A549 (cell line): ENCODE measurements around the gene ADCY2. TPM values are rescaled to one million over a fixed set of nuclear protein-coding genes. Genes with fewer than 3 reads are reported as not detected.

Experiments used
- ATAC-seq, 2 experiments: fragments of 200-7000 bp in 1 of 2; fragments of >200 bp in 1 of 2; cut with Nextera tagmentation in 1 of 2; cut with Tn5 transposase in 1 of 2; 3 replicates each; pipeline versions ENCODE4 v1.8.0 to v1.9.1; 2018 to 2020; ENCODE audit warnings: mild to moderate bottlenecking in 1 of 2, moderate library complexity in 1 of 2
- CTCF ChIA-PET: fragments of 300-600 bp; sonication (Branson Sonifier 250); formaldehyde crosslinking; extraction: SDS; loops from one replicate; lab custom pipeline; 2021; ENCODE audit warnings: antibody characterized with exemption, inconsistent platforms; lab: Yijun Ruan, JAX
- POLR2A ChIA-PET: fragments of 350-600 bp; formaldehyde crosslinking; extraction: SDS; loops from one replicate; lab custom pipeline; 2021; ENCODE audit warnings: antibody characterized with exemption, inconsistent platforms; lab: Yijun Ruan, JAX
- DNase-seq, 2 experiments: peaks; one replicate each; pipeline versions ENCODE4 v3.0.0 to v3.0.0-alpha.2; 2011 to 2016; ENCODE audit warnings: low read depth in 1 of 2, low spot score in 1 of 2
- FAIRE-seq: peaks from 2 replicates; lab custom pipeline; 2011; peaks lifted over from hg19 to GRCh38; lab: Jason Lieb, UNC
- H3K27ac ChIP-seq, 2 experiments: fragments of >200 bp; sonication (Bioruptor Twin); formaldehyde crosslinking; 3 replicates each; pipeline ENCODE4 v1.5.1; 2016 to 2017
- H3K4me1 ChIP-seq: fragments of >200 bp; sonication (Bioruptor Twin); formaldehyde crosslinking; 3 replicates; pipeline ENCODE4 v1.6.1; 2016
- H3K4me2 ChIP-seq: fragments of >200 bp; sonication (Bioruptor Twin); formaldehyde crosslinking; 3 replicates; pipeline ENCODE4 v1.6.1; 2016
- H3K4me3 ChIP-seq: fragments of >200 bp; sonication (Bioruptor Twin); formaldehyde crosslinking; 3 replicates; pipeline ENCODE4 v1.5.1; 2016
- H3K9me3 ChIP-seq: fragments of >200 bp; sonication (Bioruptor Twin); formaldehyde crosslinking; 3 replicates; pipeline ENCODE4 v1.6.1; 2016
- BCL3 ChIP-seq: fragments of >200 bp; sonication (Bioruptor Twin); formaldehyde crosslinking; IDR thresholded peaks from 3 replicates; pipeline ENCODE4 v1.6.1; 2016
- BHLHE40 ChIP-seq: IDR thresholded peaks from 2 replicates; pipeline ENCODE4 v1.6.1; 2012; ENCODE audit warnings: low read depth, low read length, inconsistent platforms
- EHF ChIP-seq: fragments of 250-450 bp; sonication (Bioruptor Pico); IDR thresholded peaks from 2 replicates; pipeline ENCODE4 v1.5.0; 2020; ENCODE audit warnings: mild to moderate bottlenecking
- EP300 ChIP-seq, 2 experiments: fragments of >200 bp; sonication (Bioruptor Twin); formaldehyde crosslinking; IDR thresholded peaks; 2 replicates in 1 of 2; 3 replicates in 1 of 2; pipeline ENCODE4 v1.6.1; 2016 to 2017
- ESRRA ChIP-seq: fragments of 150-350 bp; IDR thresholded peaks from 2 replicates; pipeline ENCODE4 v1.6.1; 2014; ENCODE audit warnings: mild to moderate bottlenecking, low read length, borderline replicate concordance
- FOXS1 ChIP-seq: fragments of 250-450 bp; sonication (Bioruptor Pico); IDR thresholded peaks from 2 replicates; pipeline ENCODE4 v1.5.0; 2020; ENCODE audit warnings: mild to moderate bottlenecking, moderate library complexity
- HDAC2 ChIP-seq: fragments of 200-600 bp; sonication (generic); IDR thresholded peaks from 2 replicates; pipeline ENCODE4 v1.6.1; 2016
- HEYL ChIP-seq: fragments of 250-450 bp; sonication (Bioruptor Pico); IDR thresholded peaks from 2 replicates; pipeline ENCODE4 v1.8.0; 2021; ENCODE audit warnings: mild to moderate bottlenecking, moderate library complexity
- HMGXB4 ChIP-seq: fragments of 250-450 bp; sonication (Bioruptor Pico); IDR thresholded peaks from 2 replicates; pipeline ENCODE4 v1.5.0; 2021; ENCODE audit warnings: mild to moderate bottlenecking, moderate library complexity, borderline replicate concordance
- JUN ChIP-seq, 2 experiments: fragments of >200 bp; sonication (Bioruptor Twin); formaldehyde crosslinking; IDR thresholded peaks; 2 replicates in 1 of 2; 3 replicates in 1 of 2; pipeline ENCODE4 v1.6.1; 2016 to 2017
- JUNB ChIP-seq: fragments of >200 bp; sonication (Bioruptor Twin); formaldehyde crosslinking; IDR thresholded peaks from 2 replicates; pipeline ENCODE4 v1.6.1; 2016
- KDM5A ChIP-seq: fragments of 200-600 bp; sonication (generic); IDR thresholded peaks from 2 replicates; pipeline ENCODE4 v1.6.1; 2016; ENCODE audit warnings: antibody characterized with exemption, mild to moderate bottlenecking
- MAZ ChIP-seq: fragments of 150-350 bp; IDR thresholded peaks from 2 replicates; pipeline ENCODE4 v1.6.1; 2014; ENCODE audit warnings: antibody characterized with exemption, low read depth, low read length, borderline replicate concordance
- MYC ChIP-seq: IDR thresholded peaks from 2 replicates; pipeline ENCODE4 v1.6.1; 2012; ENCODE audit warnings: mild to moderate bottlenecking, inconsistent platforms, low read length, improper control_type of control experiment, borderline replicate concordance
- RAD21 ChIP-seq, 2 experiments: fragments of >200 bp in 1 of 2; sonication (Bioruptor Twin) in 1 of 2; formaldehyde crosslinking in 1 of 2; IDR thresholded peaks in 1 of 2; conservative IDR thresholded peaks in 1 of 2; 2 replicates in 1 of 2; 3 replicates in 1 of 2; pipeline ENCODE4 v1.6.1; 2012 to 2018; ENCODE audit warnings: inconsistent platforms in 1 of 2
- RARB ChIP-seq: fragments of 250-450 bp; sonication (Bioruptor Pico); IDR thresholded peaks from 2 replicates; pipeline ENCODE4 v1.8.0; 2021; ENCODE audit warnings: mild to moderate bottlenecking, moderate library complexity
- SMC3 ChIP-seq: fragments of >200 bp; sonication (Bioruptor Twin); formaldehyde crosslinking; IDR thresholded peaks from 3 replicates; pipeline ENCODE4 v1.6.1; 2018; ENCODE audit warnings: inconsistent platforms
- ZC3H11A ChIP-seq: fragments of 450-650 bp; IDR thresholded peaks from 2 replicates; pipeline ENCODE4 v1.6.1; 2014; ENCODE audit warnings: antibody characterized with exemption, mild to moderate bottlenecking
- ZNF302 ChIP-seq: fragments of 250-450 bp; sonication (Bioruptor Pico); IDR thresholded peaks from 2 replicates; pipeline ENCODE4 v1.9.0; 2021; ENCODE audit warnings: inconsistent platforms, mild to moderate bottlenecking, moderate library complexity
- ZSCAN20 ChIP-seq: fragments of 250-450 bp; sonication (Bioruptor Pico); IDR thresholded peaks from 2 replicates; pipeline ENCODE4 v1.8.0; 2022; ENCODE audit warnings: mild to moderate bottlenecking, moderate library complexity
- WGBS: methylation state at CpG from one replicate; pipeline ENCODE4 v1.1.6; 2017; ENCODE audit errors: missing lambda C conversion rate; 5-methylcytosine and 5-hydroxymethylcytosine counted together
- polyA plus RNA-seq, 4 experiments: library from polyadenylated mRNA; depleted of rRNA in 3 of 4; stranded (reverse); fragments of >200 nt; fragmentation: RNase III in 1 of 4; extraction: RNeasy Plus Mini Kit Qiagen cat#74134 plus additional on column Dnase treatment in 1 of 4; gene quantifications; 2 replicates in 3 of 4; 3 replicates in 1 of 4; pipeline ENCODE4 v1.2.3, GENCODE V29; 2011 to 2017
- TF ChIP-seq, protein P1 (sequence below): fragments of >200 bp; sonication (Bioruptor Twin); formaldehyde crosslinking; IDR thresholded peaks from 3 replicates; pipeline ENCODE4 v1.5.1; 2016
- TF ChIP-seq, protein P2 (sequence below): IDR thresholded peaks from 2 replicates; pipeline ENCODE4 v1.6.1; 2012; ENCODE audit warnings: low read depth, borderline replicate concordance

The ADCY2 gene
- polyA plus RNA-seq, 2 of the 4 experiments (the other 2 are of a cell fraction) = not detected

DNA sequence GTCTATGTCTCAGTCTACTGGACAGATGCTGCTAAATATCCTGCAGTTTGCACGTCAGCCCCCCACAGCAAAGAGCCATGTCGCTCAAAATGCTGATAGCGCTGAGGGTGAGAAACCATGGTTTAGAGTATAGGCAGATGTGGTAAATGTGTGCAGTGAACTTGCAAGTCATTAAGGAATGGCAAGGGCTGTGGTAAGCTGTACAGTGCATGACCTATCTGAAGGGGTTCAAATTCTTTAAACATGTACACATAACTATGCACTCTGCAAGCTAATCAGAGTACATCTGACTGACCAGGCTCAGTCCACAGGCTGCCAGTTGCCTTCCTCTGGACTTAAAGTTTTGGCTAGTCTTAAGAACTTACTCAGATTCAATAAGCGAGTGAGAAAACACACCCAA lies 284.3 kb downstream of the ADCY2 start (continued):
- no peak for TF ChIP-seq RAD21 (conservative IDR thresholded peaks at IDR 0.05 in 1 of 2, IDR thresholded peaks at IDR 0.05 in 1 of 2)
- TF ChIP-seq EHF = no peak
- no peak for TF ChIP-seq BCL3
- no peak for TF ChIP-seq ZC3H11A

- 3% methylated on average over 3 of the region's 3 CpGs for WGBS
- H3K4me3 ChIP-seq = no peak overlapping the region
- H3K4me1 ChIP-seq = no peaks in the 10 kb centered on the region
- no peaks in the 10 kb centered on the region for H3K9me3 ChIP-seq
- CTCF ChIA-PET = no interaction called here
- TF ChIP-seq ZSCAN20 (CRISPR knock-in tag) = no peak
- no peak for TF ChIP-seq HEYL (CRISPR knock-in tag)
- TF ChIP-seq, protein P1, sequence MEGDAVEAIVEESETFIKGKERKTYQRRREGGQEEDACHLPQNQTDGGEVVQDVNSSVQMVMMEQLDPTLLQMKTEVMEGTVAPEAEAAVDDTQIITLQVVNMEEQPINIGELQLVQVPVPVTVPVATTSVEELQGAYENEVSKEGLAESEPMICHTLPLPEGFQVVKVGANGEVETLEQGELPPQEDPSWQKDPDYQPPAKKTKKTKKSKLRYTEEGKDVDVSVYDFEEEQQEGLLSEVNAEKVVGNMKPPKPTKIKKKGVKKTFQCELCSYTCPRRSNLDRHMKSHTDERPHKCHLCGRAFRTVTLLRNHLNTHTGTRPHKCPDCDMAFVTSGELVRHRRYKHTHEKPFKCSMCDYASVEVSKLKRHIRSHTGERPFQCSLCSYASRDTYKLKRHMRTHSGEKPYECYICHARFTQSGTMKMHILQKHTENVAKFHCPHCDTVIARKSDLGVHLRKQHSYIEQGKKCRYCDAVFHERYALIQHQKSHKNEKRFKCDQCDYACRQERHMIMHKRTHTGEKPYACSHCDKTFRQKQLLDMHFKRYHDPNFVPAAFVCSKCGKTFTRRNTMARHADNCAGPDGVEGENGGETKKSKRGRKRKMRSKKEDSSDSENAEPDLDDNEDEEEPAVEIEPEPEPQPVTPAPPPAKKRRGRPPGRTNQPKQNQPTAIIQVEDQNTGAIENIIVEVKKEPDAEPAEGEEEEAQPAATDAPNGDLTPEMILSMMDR = no peak
- TF ChIP-seq ESRRA = no peak
- no peak for TF ChIP-seq HDAC2
- TF ChIP-seq, protein P2, sequence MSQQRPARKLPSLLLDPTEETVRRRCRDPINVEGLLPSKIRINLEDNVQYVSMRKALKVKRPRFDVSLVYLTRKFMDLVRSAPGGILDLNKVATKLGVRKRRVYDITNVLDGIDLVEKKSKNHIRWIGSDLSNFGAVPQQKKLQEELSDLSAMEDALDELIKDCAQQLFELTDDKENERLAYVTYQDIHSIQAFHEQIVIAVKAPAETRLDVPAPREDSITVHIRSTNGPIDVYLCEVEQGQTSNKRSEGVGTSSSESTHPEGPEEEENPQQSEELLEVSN = no peak
- no peak for TF ChIP-seq SMC3
- TF ChIP-seq EHF = no peak
- no peak for TF ChIP-seq FOXS1 (CRISPR knock-in tag)
- TF ChIP-seq JUN (IDR thresholded peaks at IDR 0.05) = no peak
- H3K27ac ChIP-seq = no peak overlapping the region
- no peak overlapping the region for H3K4me2 ChIP-seq
- DNase-seq = no peak
- POLR2A ChIA-PET = no interaction called here
- no peak for ATAC-seq
- FAIRE-seq = no peak
Observed at GRCh38 chr5:7682379-7682778, 286.4 kb downstream of the ADCY2 start.

- H3K4me3 ChIP-seq = no peak overlapping the region
- H3K9me3 ChIP-seq = no peaks in the 10 kb centered on the region
- ATAC-seq (no peak), DNase-seq (no peak), FAIRE-seq (no peak)
- H3K27ac ChIP-seq = no peak overlapping the region
- WGBS = 2% methylated on average over 3 of the region's 3 CpGs
- TF ChIP-seq HMGXB4 (no peak), MAZ (no peak), ZNF302 (no peak), JUNB (no peak), KDM5A (no peak), HEYL (CRISPR knock-in tag) (no peak), RARB (no peak), BHLHE40 (no peak), MYC (no peak), EP300 (IDR thresholded peaks at IDR 0.05) (no peak)
- H3K4me2 ChIP-seq = no peak overlapping the region
- H3K4me1 ChIP-seq = no peaks in the 10 kb centered on the region
- ChIA-PET CTCF (no interaction called here), POLR2A (no interaction called here)
Observed at GRCh38 chr5:7683753-7684152, 287.8 kb downstream of the ADCY2 start.
